ENCODE measurements around the gene RBM11.

RBM11 gene

DNA sequence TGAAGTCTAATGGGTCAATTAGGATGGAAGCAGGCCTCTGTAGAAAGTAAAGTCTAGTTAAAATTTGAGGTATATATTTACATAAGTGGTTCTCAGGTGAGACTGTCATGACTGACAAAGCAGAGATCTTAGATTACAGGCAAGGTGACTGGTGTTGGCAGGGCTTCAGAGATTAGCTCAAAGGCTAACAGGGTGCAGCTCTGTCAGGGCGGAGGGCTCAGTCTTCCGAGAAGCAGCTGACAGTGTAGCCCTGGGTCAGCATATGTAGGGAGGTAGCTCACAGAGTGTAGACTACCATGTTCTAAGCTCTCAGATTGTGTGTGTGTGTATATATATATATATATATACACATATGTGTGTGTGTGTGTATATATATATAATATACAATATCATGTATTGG lies 54.7 kb downstream of the RBM11 start:
- TF ChIP-seq BACH2 (CRISPR knock-in tag; IDR thresholded peaks at IDR 0.05; ENCODE audit: borderline replicate concordance) (no peak), CSDC2 (CRISPR knock-in tag; IDR thresholded peaks at IDR 0.05) (no peak), ISL1 (CRISPR knock-in tag; IDR thresholded peaks at IDR 0.05) (no peak), ARNTL (CRISPR knock-in tag; IDR thresholded peaks at IDR 0.05; ENCODE audit: borderline replicate concordance, low read depth) (no peak), RARB (CRISPR knock-in tag; IDR thresholded peaks at IDR 0.05) (no peak), SNAI2 (CRISPR knock-in tag; IDR thresholded peaks at IDR 0.05) (no peak), ZFP30 (CRISPR knock-in tag; IDR thresholded peaks at IDR 0.05) (no peak), ZNF8 (CRISPR knock-in tag; IDR thresholded peaks at IDR 0.05) (no peak), PPARA (CRISPR knock-in tag; IDR thresholded peaks at IDR 0.05; ENCODE audit: borderline replicate concordance) (no peak), ZFP3 (CRISPR knock-in tag; IDR thresholded peaks at IDR 0.05) (no peak), ESRRG (CRISPR knock-in tag; IDR thresholded peaks at IDR 0.05) (no peak)
- TF ChIP-seq, protein P1, sequence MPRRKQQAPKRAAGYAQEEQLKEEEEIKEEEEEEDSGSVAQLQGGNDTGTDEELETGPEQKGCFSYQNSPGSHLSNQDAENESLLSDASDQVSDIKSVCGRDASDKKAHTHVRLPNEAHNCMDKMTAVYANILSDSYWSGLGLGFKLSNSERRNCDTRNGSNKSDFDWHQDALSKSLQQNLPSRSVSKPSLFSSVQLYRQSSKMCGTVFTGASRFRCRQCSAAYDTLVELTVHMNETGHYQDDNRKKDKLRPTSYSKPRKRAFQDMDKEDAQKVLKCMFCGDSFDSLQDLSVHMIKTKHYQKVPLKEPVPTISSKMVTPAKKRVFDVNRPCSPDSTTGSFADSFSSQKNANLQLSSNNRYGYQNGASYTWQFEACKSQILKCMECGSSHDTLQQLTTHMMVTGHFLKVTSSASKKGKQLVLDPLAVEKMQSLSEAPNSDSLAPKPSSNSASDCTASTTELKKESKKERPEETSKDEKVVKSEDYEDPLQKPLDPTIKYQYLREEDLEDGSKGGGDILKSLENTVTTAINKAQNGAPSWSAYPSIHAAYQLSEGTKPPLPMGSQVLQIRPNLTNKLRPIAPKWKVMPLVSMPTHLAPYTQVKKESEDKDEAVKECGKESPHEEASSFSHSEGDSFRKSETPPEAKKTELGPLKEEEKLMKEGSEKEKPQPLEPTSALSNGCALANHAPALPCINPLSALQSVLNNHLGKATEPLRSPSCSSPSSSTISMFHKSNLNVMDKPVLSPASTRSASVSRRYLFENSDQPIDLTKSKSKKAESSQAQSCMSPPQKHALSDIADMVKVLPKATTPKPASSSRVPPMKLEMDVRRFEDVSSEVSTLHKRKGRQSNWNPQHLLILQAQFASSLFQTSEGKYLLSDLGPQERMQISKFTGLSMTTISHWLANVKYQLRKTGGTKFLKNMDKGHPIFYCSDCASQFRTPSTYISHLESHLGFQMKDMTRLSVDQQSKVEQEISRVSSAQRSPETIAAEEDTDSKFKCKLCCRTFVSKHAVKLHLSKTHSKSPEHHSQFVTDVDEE (CRISPR knock-in tag; IDR thresholded peaks at IDR 0.05), result no peak
- TF ChIP-seq, protein P2, sequence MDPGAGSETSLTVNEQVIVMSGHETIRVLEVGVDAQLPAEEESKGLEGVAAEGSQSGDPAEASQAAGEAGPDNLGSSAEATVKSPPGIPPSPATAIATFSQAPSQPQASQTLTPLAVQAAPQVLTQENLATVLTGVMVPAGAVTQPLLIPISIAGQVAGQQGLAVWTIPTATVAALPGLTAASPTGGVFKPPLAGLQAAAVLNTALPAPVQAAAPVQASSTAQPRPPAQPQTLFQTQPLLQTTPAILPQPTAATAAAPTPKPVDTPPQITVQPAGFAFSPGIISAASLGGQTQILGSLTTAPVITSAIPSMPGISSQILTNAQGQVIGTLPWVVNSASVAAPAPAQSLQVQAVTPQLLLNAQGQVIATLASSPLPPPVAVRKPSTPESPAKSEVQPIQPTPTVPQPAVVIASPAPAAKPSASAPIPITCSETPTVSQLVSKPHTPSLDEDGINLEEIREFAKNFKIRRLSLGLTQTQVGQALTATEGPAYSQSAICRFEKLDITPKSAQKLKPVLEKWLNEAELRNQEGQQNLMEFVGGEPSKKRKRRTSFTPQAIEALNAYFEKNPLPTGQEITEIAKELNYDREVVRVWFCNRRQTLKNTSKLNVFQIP (CRISPR knock-in tag; IDR thresholded peaks at IDR 0.05; ENCODE audit: borderline replicate concordance, low read depth), result no peak
- TF ChIP-seq, protein P3, sequence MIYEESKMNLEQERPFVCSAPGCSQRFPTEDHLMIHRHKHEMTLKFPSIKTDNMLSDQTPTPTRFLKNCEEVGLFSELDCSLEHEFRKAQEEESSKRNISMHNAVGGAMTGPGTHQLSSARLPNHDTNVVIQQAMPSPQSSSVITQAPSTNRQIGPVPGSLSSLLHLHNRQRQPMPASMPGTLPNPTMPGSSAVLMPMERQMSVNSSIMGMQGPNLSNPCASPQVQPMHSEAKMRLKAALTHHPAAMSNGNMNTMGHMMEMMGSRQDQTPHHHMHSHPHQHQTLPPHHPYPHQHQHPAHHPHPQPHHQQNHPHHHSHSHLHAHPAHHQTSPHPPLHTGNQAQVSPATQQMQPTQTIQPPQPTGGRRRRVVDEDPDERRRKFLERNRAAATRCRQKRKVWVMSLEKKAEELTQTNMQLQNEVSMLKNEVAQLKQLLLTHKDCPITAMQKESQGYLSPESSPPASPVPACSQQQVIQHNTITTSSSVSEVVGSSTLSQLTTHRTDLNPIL (CRISPR knock-in tag; IDR thresholded peaks at IDR 0.05; ENCODE audit: low read depth), result no peak
- ATAC-seq, result no peak

DNA sequence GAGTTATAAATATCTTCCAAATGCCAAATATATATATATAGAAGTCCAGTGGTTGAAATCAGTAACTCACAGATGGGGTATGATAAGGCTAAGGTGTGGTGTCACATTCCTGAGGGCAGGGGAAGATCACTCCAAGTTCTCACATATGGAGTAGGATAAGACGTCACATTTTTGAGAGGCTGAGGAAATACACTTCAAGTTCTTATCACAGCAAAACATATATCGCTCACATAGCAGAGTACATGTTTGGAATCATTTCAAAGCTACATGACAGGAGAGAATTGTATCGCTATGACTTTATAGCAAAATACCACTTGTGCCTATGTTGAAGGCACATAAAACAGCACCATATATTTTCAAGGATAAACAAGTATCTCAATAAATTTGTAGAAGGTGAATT lies 55.1 kb downstream of the RBM11 start:
- TF ChIP-seq ZFP30 (CRISPR knock-in tag; IDR thresholded peaks at IDR 0.05), result no peak
- TF ChIP-seq ZNF565 (CRISPR knock-in tag; conservative IDR thresholded peaks at IDR 0.05; ENCODE audit: low read depth), result no peak
- TF ChIP-seq, protein P1 (CRISPR knock-in tag; IDR thresholded peaks at IDR 0.05), result no peak
- TF ChIP-seq ZFP3 (CRISPR knock-in tag; IDR thresholded peaks at IDR 0.05), result no peak
- TF ChIP-seq, protein P3 (CRISPR knock-in tag; IDR thresholded peaks at IDR 0.05; ENCODE audit: low read depth), result no peak
- TF ChIP-seq, protein P2 (CRISPR knock-in tag; IDR thresholded peaks at IDR 0.05; ENCODE audit: borderline replicate concordance, low read depth), result no peak
- no peak for TF ChIP-seq ESRRG (CRISPR knock-in tag; IDR thresholded peaks at IDR 0.05)
- no peak for TF ChIP-seq PPARA (CRISPR knock-in tag; IDR thresholded peaks at IDR 0.05; ENCODE audit: borderline replicate concordance)
- no peak for TF ChIP-seq ZNF70 (CRISPR knock-in tag; IDR thresholded peaks at IDR 0.05)
- ATAC-seq, result no peak

DNA sequence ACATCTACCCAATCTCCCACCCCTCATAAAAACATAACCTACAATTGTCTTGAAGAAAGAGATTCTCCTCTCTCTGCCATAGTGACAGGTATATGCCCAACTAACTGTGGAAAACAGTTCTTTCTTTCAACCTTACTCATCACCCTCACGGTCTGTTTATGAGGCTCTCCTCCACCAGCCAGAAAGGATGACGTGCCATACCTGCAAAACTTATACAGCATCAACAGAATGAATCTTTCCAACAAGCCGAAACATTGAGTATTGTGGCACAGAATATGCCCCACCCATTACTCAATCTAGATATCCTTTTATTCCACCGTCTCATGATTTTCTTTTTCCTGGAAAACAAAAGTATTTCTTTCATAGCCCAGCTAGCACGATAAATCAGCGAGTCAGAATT lies 55.7 kb downstream of the RBM11 start:
- no peak for ATAC-seq
- no peak for TF ChIP-seq ZC3H10 (CRISPR knock-in tag; IDR thresholded peaks at IDR 0.05)
- TF ChIP-seq PPARA (CRISPR knock-in tag; IDR thresholded peaks at IDR 0.05; ENCODE audit: borderline replicate concordance), result no peak
- TF ChIP-seq, protein P4, sequence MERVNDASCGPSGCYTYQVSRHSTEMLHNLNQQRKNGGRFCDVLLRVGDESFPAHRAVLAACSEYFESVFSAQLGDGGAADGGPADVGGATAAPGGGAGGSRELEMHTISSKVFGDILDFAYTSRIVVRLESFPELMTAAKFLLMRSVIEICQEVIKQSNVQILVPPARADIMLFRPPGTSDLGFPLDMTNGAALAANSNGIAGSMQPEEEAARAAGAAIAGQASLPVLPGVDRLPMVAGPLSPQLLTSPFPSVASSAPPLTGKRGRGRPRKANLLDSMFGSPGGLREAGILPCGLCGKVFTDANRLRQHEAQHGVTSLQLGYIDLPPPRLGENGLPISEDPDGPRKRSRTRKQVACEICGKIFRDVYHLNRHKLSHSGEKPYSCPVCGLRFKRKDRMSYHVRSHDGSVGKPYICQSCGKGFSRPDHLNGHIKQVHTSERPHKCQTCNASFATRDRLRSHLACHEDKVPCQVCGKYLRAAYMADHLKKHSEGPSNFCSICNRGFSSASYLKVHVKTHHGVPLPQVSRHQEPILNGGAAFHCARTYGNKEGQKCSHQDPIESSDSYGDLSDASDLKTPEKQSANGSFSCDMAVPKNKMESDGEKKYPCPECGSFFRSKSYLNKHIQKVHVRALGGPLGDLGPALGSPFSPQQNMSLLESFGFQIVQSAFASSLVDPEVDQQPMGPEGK (CRISPR knock-in tag; IDR thresholded peaks at IDR 0.05; ENCODE audit: borderline replicate concordance), result no peak
- TF ChIP-seq GLIS3 (CRISPR knock-in tag; IDR thresholded peaks at IDR 0.05), result no peak
- no peak for TF ChIP-seq ZNF70 (CRISPR knock-in tag; IDR thresholded peaks at IDR 0.05)
- TF ChIP-seq ZNF8 (CRISPR knock-in tag; IDR thresholded peaks at IDR 0.05), result no peak
- no peak for TF ChIP-seq TOX (CRISPR knock-in tag; IDR thresholded peaks at IDR 0.05; ENCODE audit: borderline replicate concordance)
- TF ChIP-seq ZFP3 (CRISPR knock-in tag; IDR thresholded peaks at IDR 0.05), result no peak
- TF ChIP-seq TCF4 (CRISPR knock-in tag; IDR thresholded peaks at IDR 0.05; ENCODE audit: borderline replicate concordance), result no peak
- no peak for TF ChIP-seq OSR1 (CRISPR knock-in tag; IDR thresholded peaks at IDR 0.05)
- no peak for TF ChIP-seq ARNTL (CRISPR knock-in tag; IDR thresholded peaks at IDR 0.05; ENCODE audit: borderline replicate concordance, low read depth)
- TF ChIP-seq BACH2 (CRISPR knock-in tag; IDR thresholded peaks at IDR 0.05; ENCODE audit: borderline replicate concordance), result no peak
